NB4 (cell line): ENCODE results near the gene CA14.
"Not testable (repeated sequence)": the region's sequence is repeated elsewhere in the genome, so short reads cannot be mapped to it uniquely, and the experiment has no call there.

ENCODE experiments used
- TF ChIP-seq, protein P1 (sequence below): IDR thresholded peaks from one replicate; pipeline ENCODE4 v1.5.1; 2012; ENCODE audit warnings: low read depth, low read length
- TF ChIP-seq, protein P2 (sequence below): IDR thresholded peaks from 2 replicates; pipeline ENCODE4 v1.6.1; 2011; ENCODE audit warnings: low read depth, low read length

DNA sequence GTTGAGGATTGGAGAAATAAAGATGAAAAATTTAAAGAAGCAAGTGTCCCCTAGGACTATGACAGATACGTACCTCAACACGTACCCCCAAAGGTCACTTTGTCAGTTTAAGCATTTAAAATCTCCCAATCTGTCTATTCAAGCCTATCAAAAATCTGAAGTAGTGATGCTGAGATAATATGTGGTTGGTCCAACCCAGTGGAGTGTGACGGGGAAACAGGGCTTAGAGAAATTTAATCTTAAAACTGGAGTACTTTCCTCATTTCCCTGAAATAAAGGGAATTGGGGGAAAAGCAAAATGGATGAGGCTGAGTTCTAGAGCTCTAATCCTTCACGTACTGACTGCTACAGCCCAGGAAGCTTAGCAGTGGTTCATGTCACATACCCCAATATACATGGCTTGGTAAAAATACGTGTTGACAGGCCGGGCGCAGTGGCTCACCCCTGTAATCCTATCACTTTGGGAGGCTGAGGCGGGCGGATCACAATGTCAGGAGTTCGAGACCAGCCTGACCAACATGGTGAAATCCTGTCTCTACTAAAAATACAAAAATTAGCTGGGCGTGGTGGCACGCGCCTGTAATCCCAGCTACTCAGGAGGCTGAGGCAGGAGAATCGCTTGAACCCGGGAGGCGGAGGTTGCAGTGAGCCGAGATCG, 43.3 kb upstream of the CA14 start:
- TF ChIP-seq, protein P1, sequence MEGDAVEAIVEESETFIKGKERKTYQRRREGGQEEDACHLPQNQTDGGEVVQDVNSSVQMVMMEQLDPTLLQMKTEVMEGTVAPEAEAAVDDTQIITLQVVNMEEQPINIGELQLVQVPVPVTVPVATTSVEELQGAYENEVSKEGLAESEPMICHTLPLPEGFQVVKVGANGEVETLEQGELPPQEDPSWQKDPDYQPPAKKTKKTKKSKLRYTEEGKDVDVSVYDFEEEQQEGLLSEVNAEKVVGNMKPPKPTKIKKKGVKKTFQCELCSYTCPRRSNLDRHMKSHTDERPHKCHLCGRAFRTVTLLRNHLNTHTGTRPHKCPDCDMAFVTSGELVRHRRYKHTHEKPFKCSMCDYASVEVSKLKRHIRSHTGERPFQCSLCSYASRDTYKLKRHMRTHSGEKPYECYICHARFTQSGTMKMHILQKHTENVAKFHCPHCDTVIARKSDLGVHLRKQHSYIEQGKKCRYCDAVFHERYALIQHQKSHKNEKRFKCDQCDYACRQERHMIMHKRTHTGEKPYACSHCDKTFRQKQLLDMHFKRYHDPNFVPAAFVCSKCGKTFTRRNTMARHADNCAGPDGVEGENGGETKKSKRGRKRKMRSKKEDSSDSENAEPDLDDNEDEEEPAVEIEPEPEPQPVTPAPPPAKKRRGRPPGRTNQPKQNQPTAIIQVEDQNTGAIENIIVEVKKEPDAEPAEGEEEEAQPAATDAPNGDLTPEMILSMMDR: not testable (repeated sequence)
- TF ChIP-seq, protein P2, sequence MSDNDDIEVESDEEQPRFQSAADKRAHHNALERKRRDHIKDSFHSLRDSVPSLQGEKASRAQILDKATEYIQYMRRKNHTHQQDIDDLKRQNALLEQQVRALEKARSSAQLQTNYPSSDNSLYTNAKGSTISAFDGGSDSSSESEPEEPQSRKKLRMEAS: not testable (repeated sequence)
